Stimulated activated CD4-positive, alpha-beta T cell treated with anti-CD3 and anti-CD28 coated beads, TNF-alpha, amount 100 ng/mL, for 4 hours (primary cell): Measurements from ENCODE around the gene EYA4.
"Not testable (repeated sequence)": the region's sequence is repeated elsewhere in the genome, so short reads cannot be mapped to it uniquely, and the experiment has no call there.

Source experiments
- DNase-seq, 3 experiments: peaks; one replicate each; pipeline ENCODE4 v3.0.0-alpha.2; 2020; ENCODE audit warnings: low read depth in 3 of 3

The EYA4 gene

DNA sequence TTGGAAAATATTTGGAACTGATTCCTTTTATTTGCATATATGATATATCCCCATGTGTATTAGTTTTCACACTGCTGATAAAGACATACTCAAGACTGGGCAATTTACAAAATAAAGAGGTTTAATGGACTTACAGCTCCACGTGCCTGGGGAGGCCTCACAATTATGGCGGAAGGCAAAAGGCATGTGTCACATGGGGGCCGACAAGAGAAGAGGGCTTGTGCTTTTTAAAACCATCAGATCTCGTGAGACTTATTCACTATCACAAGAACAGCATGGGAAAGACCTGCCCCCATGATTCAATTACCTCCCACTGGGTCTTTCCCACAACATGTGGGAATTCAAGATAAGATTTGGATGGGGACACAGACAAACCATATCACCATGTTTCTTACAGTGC, 156.4 kb downstream of the EYA4 start:
- not testable (repeated sequence) for DNase-seq

GRCh38 chr6:133399426-133399825, 158.3 kb downstream of the EYA4 start:
- no peak for DNase-seq

DNA sequence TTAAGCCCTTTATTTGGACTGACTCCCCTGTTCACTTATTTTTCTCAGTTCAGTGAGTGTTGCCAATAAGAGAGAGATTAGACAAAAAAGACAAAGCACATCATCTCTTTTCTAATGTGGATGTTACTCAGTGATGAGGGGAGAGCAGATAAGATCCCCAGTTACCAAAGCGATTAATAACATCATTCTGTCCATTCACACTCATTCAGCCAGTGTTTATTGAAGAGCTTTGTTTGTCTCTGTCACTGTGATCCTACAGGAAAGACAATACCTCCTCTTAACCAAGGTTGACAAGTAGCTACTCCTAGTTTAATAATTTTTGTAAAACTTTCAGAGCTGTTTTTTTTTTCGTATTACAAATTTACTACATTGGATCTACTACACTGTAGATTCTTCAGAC, 163.0 kb downstream of the EYA4 start:
- no peak for DNase-seq

DNA sequence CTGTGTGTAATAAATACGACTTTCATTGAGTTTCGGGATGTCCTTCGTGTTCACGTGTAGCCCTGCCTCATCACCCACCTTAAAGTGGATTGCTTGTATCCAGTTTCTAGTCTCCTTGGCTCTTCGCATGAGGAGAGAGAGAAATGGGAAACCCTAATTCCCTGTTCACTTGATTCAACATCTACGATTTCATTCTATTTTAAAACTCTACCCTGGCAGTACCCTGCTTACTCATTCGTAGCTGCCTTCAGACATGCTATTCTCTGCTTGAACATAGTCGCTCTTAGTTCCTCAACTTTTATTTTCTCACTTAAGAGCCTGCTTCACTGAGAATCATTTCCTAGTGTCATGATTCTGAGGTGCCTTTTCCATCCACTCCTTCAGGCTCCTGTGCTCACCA, 163.6 kb downstream of the EYA4 start:
- no peak for DNase-seq

GRCh38 chr6:133407320-133408100, 166.4 kb downstream of the EYA4 start:
- no peak for DNase-seq

GRCh38 chr6:133408132-133408531, 167.0 kb downstream of the EYA4 start:
- no peak for DNase-seq

DNA sequence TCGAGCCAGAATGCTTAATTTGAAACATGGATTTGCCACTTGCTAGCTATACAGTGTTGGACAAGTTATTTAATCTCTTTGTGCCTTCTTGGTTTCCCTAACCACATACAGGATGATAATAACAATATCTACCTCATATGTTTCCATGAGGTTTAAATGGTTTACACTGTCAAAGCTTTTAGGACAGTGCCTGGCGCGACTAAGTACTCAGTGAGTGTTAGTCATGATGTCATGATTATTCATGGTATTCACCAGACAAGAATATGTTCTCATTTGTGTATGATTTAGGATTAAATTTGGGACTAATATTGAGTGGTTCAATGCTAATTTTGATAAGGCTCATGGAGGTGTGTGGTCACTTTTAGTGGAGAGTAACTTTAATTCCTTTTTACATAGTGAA, 167.4 kb downstream of the EYA4 start:
- DNase-seq = no peak

DNA sequence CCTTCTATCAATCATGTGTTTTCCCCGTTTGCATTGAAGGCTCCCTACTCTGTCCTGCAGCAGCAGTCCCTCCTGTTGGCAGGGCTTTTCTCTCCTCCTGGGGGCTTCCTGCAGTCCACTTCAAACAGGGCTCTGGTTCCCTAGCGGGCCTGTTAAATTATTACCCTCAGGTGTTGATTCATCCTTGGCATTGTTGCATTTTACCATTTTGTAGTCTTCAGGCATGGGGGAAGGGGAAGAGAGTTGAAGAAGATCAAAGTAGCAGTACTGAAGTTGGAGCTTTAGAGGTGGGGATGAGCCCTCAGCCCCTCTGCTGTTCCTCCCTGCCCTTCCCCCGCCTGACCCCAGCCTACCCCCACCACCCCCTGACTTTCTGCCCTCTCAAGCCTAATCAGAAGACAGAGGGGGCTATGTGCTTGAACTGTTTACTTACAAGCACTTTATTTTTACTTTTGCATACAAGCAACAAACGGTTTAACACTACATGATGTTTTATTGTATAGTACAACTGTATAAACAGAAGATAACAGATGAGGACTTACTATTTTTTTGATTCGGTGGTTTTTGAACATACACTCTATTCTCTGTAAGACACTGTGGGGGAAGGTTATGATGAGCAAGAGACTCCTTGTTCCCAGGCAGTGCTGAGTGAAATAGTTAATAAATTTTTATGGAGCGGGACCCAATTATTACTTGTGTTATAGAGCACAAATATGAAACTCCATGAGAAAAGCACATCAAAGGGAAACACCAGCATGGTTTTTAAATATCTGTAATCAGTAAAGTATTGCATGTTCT, 169.7 kb downstream of the EYA4 start:
- DNase-seq = no peak

GRCh38 chr6:133411757-133412156, 170.6 kb downstream of the EYA4 start:
- DNase-seq = no peak

DNA sequence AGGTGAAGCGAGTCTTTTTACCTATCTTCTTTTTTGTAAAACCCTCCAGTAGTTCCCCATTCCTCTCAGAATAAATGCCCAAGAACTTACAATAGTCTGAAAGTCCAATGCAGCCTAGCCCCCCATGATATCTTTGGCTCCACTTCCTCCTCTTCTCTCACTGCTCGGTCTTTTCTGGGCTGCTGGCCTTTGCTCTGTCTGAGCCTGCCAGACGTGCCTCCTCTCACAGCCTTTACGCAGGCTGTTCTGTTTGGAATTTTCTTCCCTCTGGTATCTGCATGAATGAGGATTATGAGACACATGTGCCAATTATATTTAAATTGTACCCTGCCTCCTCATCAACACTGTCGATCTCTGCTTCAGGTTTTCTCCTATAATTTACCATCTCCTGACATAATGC, 174.1 kb downstream of the EYA4 start:
- DNase-seq = no peak

DNA sequence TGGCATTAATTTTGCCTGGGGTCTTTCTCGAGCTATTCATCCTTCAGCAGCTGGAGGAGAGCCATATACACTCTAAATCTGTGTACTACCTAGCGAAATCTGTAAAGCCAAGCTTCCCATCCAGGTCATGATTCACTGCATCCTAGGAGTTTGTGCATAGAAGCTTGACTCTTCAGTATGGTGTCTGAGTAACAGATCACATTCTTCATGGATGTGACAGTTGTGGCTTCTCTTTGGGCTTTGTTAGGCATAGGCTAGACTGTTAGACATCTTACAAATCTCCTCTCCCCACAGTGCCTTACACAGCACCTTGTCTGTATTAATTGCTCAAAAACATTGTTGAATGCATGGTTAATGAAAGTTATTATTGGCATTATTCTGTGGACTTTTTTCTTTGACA, 177.0 kb downstream of the EYA4 start:
- DNase-seq = no peak

DNA sequence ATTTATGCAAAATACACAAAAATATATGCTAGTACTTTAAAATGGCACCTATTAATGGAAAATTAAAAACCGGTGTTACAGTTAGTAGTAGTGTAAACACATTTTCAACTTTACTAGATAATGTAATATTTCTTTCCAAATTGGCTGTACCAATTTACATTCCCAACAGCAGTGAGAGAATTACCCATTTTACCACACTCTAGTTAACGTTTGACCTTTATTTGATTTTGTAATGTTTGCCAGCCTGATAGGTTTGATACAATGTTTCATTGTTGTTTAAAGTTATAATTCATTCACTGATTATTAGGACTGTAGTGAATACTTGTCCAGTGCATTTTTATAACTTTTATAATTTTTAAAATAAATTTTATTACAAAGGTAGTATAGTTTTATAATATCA, 182.1 kb downstream of the EYA4 start:
- DNase-seq = no peak

DNA sequence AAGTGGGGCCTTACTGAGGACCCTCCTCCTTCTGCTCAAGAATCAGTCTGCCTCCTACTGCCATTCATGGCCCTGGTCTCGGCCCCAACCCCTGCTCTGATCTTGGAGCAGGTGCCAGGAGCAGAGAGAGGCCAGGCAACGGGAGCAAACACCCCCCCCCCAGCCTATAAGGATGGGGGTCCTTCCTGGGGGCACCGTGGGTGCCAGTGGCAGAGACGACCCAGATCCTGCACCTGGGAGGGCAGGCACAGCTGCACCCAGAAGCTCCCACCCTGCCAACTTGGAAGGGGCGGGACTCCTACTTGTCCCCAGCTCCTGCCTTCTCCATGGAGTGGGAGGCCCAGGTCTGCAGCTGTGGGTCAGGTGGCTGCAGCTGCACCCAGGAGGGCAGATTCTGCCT, 183.2 kb downstream of the EYA4 start:
- DNase-seq = no peak

- no peak for DNase-seq
Observed at GRCh38 chr6:133426038-133426437, 184.9 kb downstream of the EYA4 start.

- no peak for DNase-seq
Observed at GRCh38 chr6:133428295-133428694, 187.1 kb downstream of the EYA4 start.

GRCh38 chr6:133430530-133430929, 189.4 kb downstream of the EYA4 start:
- no peak for DNase-seq

- DNase-seq = no peak
Observed at GRCh38 chr6:133431031-133431430, 189.9 kb downstream of the EYA4 start.

DNA sequence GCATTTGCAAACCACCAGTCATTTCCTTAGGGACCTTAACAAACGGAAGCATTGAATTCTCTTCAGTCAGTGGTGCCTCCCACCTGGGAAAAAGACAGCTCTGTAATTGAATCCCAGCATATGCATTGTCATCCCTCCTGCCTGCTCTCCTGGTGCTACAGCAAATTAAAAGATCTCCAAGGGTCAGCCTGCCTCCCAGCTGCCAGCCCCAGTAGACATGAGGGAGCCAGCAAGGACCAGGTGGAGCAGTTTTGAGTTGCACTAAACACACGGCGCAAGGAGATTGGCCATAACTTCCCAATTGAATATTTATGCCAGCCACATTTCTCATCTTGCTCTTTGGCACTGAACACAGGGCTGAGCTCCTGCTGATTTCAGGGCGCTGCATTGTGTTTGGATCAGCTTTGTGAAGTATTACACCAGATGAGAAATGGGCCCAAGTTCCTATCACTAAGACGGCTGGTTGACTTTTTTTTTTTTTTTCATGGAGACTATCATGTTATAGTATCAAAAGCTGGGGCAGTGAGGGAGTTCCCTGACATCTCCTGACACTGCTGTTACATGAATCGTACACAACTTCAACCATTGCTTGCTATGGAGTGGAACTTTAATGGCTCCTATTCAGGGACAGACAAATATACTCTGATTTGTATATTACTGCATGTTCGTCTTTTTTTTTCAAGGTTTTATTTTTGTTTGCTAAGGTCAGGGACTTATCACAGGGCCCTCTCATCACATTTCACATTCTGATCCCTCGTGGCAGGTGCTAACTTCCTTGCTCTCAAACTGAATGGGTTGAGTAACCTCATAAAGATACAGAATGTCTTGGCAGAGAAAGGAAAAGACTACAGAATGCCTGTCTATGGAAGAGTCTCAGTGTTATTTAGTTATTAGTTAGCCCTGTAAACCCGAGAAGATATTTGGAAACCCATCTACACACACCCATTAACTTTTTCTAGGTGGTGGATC, 191.1 kb downstream of the EYA4 start:
- DNase-seq = no peak

DNA sequence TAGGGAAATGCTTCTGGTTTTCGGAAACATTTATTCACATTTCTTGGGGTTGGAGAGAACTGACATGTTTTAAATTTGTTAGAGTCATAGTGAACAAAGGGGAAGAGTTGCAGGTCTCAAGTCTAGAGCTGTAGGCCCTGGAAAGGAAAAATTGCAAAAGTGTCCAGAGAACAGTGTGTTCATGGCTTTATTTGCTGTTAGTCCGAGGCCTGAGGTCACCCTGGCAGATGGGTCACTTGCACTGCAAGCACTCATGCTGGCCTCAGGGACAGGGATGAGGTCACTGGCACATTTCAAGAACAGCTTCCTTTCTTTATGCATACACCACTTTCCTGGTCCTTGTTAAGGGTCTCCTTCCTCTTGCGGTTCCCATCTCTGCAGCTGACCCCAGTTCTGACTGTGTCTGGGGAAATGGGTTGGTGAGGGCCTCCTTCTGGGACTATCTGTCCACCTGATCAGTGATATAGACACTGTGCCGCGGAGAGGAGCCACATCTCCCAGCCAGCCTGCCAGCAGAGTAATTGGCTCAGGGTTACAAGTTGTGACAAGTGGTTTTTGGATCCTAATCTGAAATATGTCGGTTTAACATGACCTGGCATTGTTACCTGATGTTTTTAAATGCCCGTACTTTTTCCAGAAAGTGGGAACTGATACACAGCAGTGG, 194.0 kb downstream of the EYA4 start:
- no peak for DNase-seq

DNA sequence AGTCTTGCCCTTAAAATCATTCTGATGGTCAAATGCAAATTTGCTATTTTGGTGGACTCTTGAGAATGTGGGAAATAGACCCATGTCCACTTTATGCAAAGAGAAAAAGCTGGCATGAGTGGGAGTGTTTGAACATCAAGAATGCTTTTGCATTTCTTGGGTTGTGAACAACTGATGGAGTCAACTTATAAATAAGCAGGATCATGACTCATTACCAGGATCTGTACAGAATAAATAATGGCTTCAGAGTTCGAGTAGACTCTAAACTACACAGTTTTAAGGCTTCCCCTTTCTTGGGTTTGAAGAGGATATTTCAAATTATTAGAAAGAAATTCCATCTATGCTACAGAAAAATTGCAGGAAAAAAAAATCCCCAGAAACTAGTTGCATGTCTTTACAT, 195.5 kb downstream of the EYA4 start:
- no peak for DNase-seq

GRCh38 chr6:133441491-133441890, 200.3 kb downstream of the EYA4 start:
- no peak for DNase-seq

DNA sequence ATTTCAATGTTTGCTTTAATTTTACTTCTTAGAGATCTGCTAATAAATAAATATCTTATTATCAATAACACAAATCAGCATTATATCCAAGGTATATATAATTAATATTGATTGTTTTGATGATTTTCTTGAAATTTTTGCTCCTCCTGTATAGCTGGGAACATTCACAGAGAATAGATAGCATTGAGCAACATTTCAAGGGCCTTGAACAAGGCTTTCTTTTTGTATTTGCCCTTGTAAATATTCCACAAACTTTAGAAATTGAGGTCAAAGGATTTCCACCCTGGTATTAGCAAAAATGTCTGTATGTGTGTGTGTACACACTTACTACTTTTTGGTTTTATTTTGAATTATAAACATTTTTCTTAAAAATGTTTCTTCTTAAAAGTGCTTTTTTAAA, 205.6 kb downstream of the EYA4 start:
- DNase-seq = no peak
